Vagina (tissue), 2 donors: Measurements from ENCODE around the gene AMHR2. TPM values are rescaled to one million over a fixed set of nuclear protein-coding genes. Genes with fewer than 3 reads are reported as not detected.
"Not testable (repeated sequence)": the region's sequence is repeated elsewhere in the genome, so short reads cannot be mapped to it uniquely, and the experiment has no call there.

Experiments used
- DNase-seq, 2 donors: peaks; one replicate each; pipeline ENCODE4 v3.0.0-alpha.2; 2017; ENCODE audit errors: extremely low spot score in 2 of 2
- H3K27ac ChIP-seq: fragments of 200-600 bp; sonication (generic); one replicate; pipeline ENCODE4 v1.5.1; 2019
- H3K27me3 ChIP-seq: fragments of 200-600 bp; sonication (generic); one replicate; pipeline ENCODE4 v1.5.1; 2019
- H3K36me3 ChIP-seq, 2 donors: fragments of 200-600 bp; sonication (generic); one replicate each; pipeline ENCODE4 v1.5.1; 2017 to 2019
- H3K4me1 ChIP-seq: fragments of 200-600 bp; sonication (generic); one replicate; pipeline ENCODE4 v1.5.1; 2019
- H3K4me3 ChIP-seq, 2 donors: fragments of 200-600 bp; sonication (generic); 1 replicate in 1 of 2; 2 replicates in 1 of 2; pipeline ENCODE4 v1.5.1; 2016 to 2019
- H3K9me3 ChIP-seq: fragments of 200-600 bp; sonication (generic); one replicate; pipeline ENCODE4 v1.5.1; 2019
- POLR2A ChIP-seq, 2 donors: fragments of 450-650 bp; IDR thresholded peaks; one replicate each; pipeline ENCODE4 v1.6.1; 2017; ENCODE audit warnings: antibody characterized with exemption in 2 of 2, mild to moderate bottlenecking in 2 of 2, moderate library complexity in 2 of 2
- POLR2AphosphoS5 ChIP-seq, 2 donors: sonication (generic); formaldehyde crosslinking; IDR thresholded peaks; one replicate each; pipeline ENCODE4 v1.9.0; 2017; ENCODE audit warnings: antibody characterized with exemption in 2 of 2, mild to moderate bottlenecking in 2 of 2, low read depth in 1 of 2; ENCODE audit not compliant: insufficient read depth in 1 of 2
- intact Hi-C: fragments of 100-400 bp; cut with DNase I; formaldehyde crosslinking; loops from one replicate; pipeline ENCODE4 v1.15.1; 2023
- total RNA-seq: library from RNA; depleted of rRNA; stranded (reverse); fragments of >200 nt; gene quantifications from one replicate; pipeline ENCODE4 v1.2.3, GENCODE V29; 2016
- TF ChIP-seq, protein P1 (sequence below), 3 experiments: fragments of 450-650 bp in 2 of 3; fragments of 200-600 bp in 1 of 3; sonication (generic) in 1 of 3; IDR thresholded peaks; one replicate each; pipeline ENCODE4 v1.5.1; 2017 to 2019; ENCODE audit warnings: antibody characterized with exemption in 3 of 3, mild to moderate bottlenecking in 2 of 3, moderate library complexity in 2 of 3

The AMHR2 gene
- total RNA-seq, 1 donor from 2014 or later, result 1.2 TPM

DNA sequence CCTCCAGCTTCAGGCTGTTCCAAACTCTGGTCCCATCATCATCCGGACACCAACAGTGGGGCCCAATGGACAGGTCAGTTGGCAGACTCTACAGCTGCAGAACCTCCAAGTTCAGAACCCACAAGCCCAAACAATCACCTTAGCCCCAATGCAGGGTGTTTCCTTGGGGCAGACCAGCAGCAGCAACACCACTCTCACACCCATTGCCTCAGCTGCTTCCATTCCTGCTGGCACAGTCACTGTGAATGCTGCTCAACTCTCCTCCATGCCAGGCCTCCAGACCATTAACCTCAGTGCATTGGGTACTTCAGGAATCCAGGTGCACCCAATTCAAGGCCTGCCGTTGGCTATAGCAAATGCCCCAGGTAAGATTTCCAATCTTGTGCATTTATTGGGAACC is 40.4 kb upstream of the AMHR2 start:
- no peaks in the 10 kb centered on the region for H3K9me3 ChIP-seq
- no peaks in the 10 kb centered on the region for H3K27me3 ChIP-seq
- no peak for TF ChIP-seq POLR2AphosphoS5 (IDR thresholded peaks at IDR 0.05; ENCODE audit: insufficient read depth in 1 of 2, low read depth in 1 of 2)
- no peak for DNase-seq
- peak overlapping the region; percentile 100 for H3K27ac ChIP-seq
- peaks cover 74% of the 10 kb centered on the region for H3K4me1 ChIP-seq
- intact Hi-C loops, result loop anchor here (10.0 kb wide), 1 partner anchor 72 kb away; the partner anchor contains the start of gene PCBP2
- H3K4me3 ChIP-seq, result peak overlapping the region; percentile 64 to 93
- peaks cover 0 to 36% of the 10 kb centered on the region in 2 donors for H3K36me3 ChIP-seq

- H3K36me3 ChIP-seq, result peaks cover 0 to 36% of the 10 kb centered on the region in 2 donors
- H3K9me3 ChIP-seq, H3K4me3 ChIP-seq, DNase-seq, H3K27me3 ChIP-seq: not testable (repeated sequence)
- H3K4me1 ChIP-seq, result peaks cover 100% of the 10 kb centered on the region
- intact Hi-C loops, result loop anchor here (10.0 kb wide), 1 partner anchor 68 kb away; the partner anchor contains the start of gene PCBP2
- peak overlapping the region; percentile 2 for H3K27ac ChIP-seq
Measured at GRCh38 chr12:53386381-53386780, 37.3 kb upstream of the AMHR2 start.

DNA sequence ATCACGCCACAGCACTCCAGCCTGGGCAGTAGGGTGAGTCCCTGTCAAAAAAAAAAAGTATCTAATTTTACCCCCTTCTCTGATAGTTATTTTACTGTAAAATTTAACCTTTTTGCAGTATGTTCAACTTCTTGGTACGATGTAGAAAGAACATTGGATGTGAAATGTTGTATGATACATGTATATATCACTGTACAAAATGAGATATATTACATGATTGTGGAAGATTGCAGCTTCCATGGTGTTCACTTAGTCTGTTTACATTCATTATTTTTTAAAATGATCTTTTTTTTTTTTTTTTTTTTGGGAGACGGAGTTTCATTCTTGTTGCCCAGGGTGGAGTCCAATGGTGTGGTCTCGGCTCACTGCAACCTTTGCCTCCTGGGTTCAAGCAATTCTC is 34.7 kb upstream of the AMHR2 start:
- intact Hi-C loops, result loop anchor here (10.0 kb wide), 1 partner anchor 66 kb away; the partner anchor contains the start of gene PCBP2

GRCh38 chr12:53389702-53390101 is 34.0 kb upstream of the AMHR2 start:
- no peak for DNase-seq
- TF ChIP-seq, protein P1, sequence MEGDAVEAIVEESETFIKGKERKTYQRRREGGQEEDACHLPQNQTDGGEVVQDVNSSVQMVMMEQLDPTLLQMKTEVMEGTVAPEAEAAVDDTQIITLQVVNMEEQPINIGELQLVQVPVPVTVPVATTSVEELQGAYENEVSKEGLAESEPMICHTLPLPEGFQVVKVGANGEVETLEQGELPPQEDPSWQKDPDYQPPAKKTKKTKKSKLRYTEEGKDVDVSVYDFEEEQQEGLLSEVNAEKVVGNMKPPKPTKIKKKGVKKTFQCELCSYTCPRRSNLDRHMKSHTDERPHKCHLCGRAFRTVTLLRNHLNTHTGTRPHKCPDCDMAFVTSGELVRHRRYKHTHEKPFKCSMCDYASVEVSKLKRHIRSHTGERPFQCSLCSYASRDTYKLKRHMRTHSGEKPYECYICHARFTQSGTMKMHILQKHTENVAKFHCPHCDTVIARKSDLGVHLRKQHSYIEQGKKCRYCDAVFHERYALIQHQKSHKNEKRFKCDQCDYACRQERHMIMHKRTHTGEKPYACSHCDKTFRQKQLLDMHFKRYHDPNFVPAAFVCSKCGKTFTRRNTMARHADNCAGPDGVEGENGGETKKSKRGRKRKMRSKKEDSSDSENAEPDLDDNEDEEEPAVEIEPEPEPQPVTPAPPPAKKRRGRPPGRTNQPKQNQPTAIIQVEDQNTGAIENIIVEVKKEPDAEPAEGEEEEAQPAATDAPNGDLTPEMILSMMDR (IDR thresholded peaks at IDR 0.05), result no peak
- TF ChIP-seq POLR2A (IDR thresholded peaks at IDR 0.05), result no peak
- intact Hi-C loops, result loop anchor here (10.0 kb wide), 1 partner anchor 65 kb away; the partner anchor contains the start of gene PCBP2
- no peaks in the 10 kb centered on the region for H3K27me3 ChIP-seq
- peaks cover 84% of the 10 kb centered on the region for H3K4me1 ChIP-seq
- H3K4me3 ChIP-seq, result peak overlapping the region in 1 of 2 donors; percentile 12
- H3K9me3 ChIP-seq, result no peaks in the 10 kb centered on the region
- H3K27ac ChIP-seq, result peak overlapping the region; percentile 34
- peaks cover 0 to 7% of the 10 kb centered on the region in 2 donors for H3K36me3 ChIP-seq

More for the DNA sequence above, 34.7 kb upstream of the AMHR2 start:
- DNase-seq, result no peak
- TF ChIP-seq POLR2A (IDR thresholded peaks at IDR 0.05), result no peak
- TF ChIP-seq, protein P1 (IDR thresholded peaks at IDR 0.05), result no peak
- Histone ChIP-seq H3K9me3 (no peaks in the 10 kb centered on the region), H3K36me3 (peaks cover 0 to 15% of the 10 kb centered on the region in 2 donors), H3K4me3 (peak overlapping the region; percentile 5 to 7), H3K4me1 (peaks cover 89% of the 10 kb centered on the region), H3K27me3 (no peaks in the 10 kb centered on the region), H3K27ac (peak overlapping the region; percentile 34)

GRCh38 chr12:53391724-53392123 is 31.9 kb upstream of the AMHR2 start:
- Histone ChIP-seq H3K4me1 (peaks cover 76% of the 10 kb centered on the region), H3K9me3 (no peaks in the 10 kb centered on the region), H3K4me3 (no peak overlapping the region), H3K27me3 (no peaks in the 10 kb centered on the region), H3K36me3 (no peaks in the 10 kb centered on the region), H3K27ac (peak overlapping the region; percentile 34)
- intact Hi-C loops, result no loop called here
- TF ChIP-seq, protein P1 (IDR thresholded peaks at IDR 0.05), result no peak
- DNase-seq, result no peak

- H3K4me1 ChIP-seq, result peaks cover 29% of the 10 kb centered on the region
- no peak for TF ChIP-seq POLR2AphosphoS5 (IDR thresholded peaks at IDR 0.05; ENCODE audit: insufficient read depth in 1 of 2, low read depth in 1 of 2)
- no peak for TF ChIP-seq POLR2A (IDR thresholded peaks at IDR 0.05)
- TF ChIP-seq, protein P1 (IDR thresholded peaks at IDR 0.05), result no peak
- H3K27ac ChIP-seq, result no peak overlapping the region
Measured at GRCh38 chr12:53399896-53400295, 23.8 kb upstream of the AMHR2 start.

GRCh38 chr12:53402351-53402750 is 21.3 kb upstream of the AMHR2 start:
- intact Hi-C loops, H3K4me3 ChIP-seq, H3K27ac ChIP-seq, H3K27me3 ChIP-seq, H3K9me3 ChIP-seq, DNase-seq: not testable (repeated sequence)
- Histone ChIP-seq H3K4me1 (peaks cover 18% of the 10 kb centered on the region), H3K36me3 (peaks cover 0 to 22% of the 10 kb centered on the region in 2 donors)

More at GRCh38 chr12:53399896-53400295, 23.8 kb upstream of the AMHR2 start:
- DNase-seq, result no peak
- Histone ChIP-seq H3K4me3 (no peak overlapping the region), H3K36me3 (peaks cover 0 to 5% of the 10 kb centered on the region in 2 donors), H3K27me3 (no peaks in the 10 kb centered on the region), H3K9me3 (no peaks in the 10 kb centered on the region)
- intact Hi-C loops, result no loop called here
